Tibial artery (tissue), 4 donors: ENCODE results near the gene TTC7B.
A peak's percentile ranks its signal among the peaks of the same experiment; 100 is the strongest.

Source experiments
- DNase-seq, 2 donors: peaks; one replicate each; pipeline ENCODE4 v3.0.0-alpha.2; 2019
- H3K27ac ChIP-seq, 2 donors: fragments of 200-600 bp; sonication (generic) in 1 of 2; 1 replicate in 1 of 2; 2 replicates in 1 of 2; pipeline ENCODE4 v1.5.1; 2018 to 2019; ENCODE audit warnings: mild to moderate bottlenecking in 1 of 2
- H3K27me3 ChIP-seq, 2 donors: fragments of 200-600 bp; sonication (generic) in 1 of 2; one replicate each; pipeline versions ENCODE4 v1.5.1 to v1.6.0; 2016 to 2019
- H3K36me3 ChIP-seq, 3 donors: fragments of 200-600 bp; sonication (generic) in 2 of 3; one replicate each; pipeline ENCODE4 v1.5.1; 2016 to 2019; ENCODE audit warnings: mild to moderate bottlenecking in 2 of 3
- H3K4me1 ChIP-seq, 4 donors: fragments of 200-600 bp; sonication (generic) in 2 of 4; 1 replicate in 3 of 4; 2 replicates in 1 of 4; pipeline ENCODE4 v1.5.1; 2016 to 2019
- H3K4me3 ChIP-seq, 2 donors: fragments of 200-600 bp; sonication (generic) in 1 of 2; 1 replicate in 1 of 2; 2 replicates in 1 of 2; pipeline ENCODE4 v1.5.1; 2018 to 2019; ENCODE audit warnings: mild to moderate bottlenecking in 2 of 2
- H3K9me3 ChIP-seq, 3 donors: fragments of 200-600 bp; sonication (generic) in 1 of 3; one replicate each; pipeline ENCODE4 v1.5.1; 2016 to 2019
- CTCF ChIP-seq, 2 experiments: fragments of 200-600 bp in 1 of 2; fragments of 450-650 bp in 1 of 2; IDR thresholded peaks; one replicate each; pipeline ENCODE4 v1.5.1; 2017 to 2019; ENCODE audit warnings: antibody characterized with exemption in 2 of 2, mild to moderate bottlenecking in 1 of 2, moderate library complexity in 1 of 2
- intact Hi-C: fragments of 100-400 bp; cut with DNase I; formaldehyde crosslinking; loops from one replicate; pipeline ENCODE4 v1.15.0; 2023; ENCODE audit warnings: low total_unique reads

TTC7B gene

DNA sequence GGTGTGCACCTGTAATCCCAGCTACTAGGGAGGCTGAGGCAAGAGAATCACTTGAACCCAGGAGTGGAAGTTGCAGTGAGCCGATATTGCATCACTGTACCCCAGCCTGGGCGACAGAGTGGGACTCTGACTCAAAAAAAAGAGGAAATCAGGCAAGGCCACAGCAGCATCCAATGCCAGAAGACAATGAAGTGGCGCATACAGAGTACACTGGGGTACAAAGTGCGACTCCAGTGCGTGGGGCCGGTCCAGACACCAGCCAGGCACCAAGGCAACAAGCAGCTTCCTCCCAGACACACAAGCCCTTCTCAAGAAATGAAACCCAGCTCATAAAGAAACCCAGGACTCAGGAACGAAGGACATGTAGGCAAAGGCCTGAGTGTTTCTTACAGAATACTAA lies 28.2 kb downstream of the TTC7B start:
- peak in 1 of 2 donors; percentile 64 for DNase-seq
- Histone ChIP-seq H3K9me3 (no peaks in the 10 kb centered on the region), H3K27me3 (no peaks in the 10 kb centered on the region), H3K4me1 (no peaks in the 10 kb centered on the region), H3K27ac (no peak overlapping the region), H3K4me3 (no peak overlapping the region), H3K36me3 (peaks cover 0 to 24% (median 18%) of the 10 kb centered on the region in 3 donors)
- intact Hi-C loops = no loop called here
- TF ChIP-seq CTCF (IDR thresholded peaks at IDR 0.05) = no peak

- intact Hi-C loops = no loop called here
- H3K4me3 ChIP-seq = no peak overlapping the region
- no peaks in the 10 kb centered on the region for H3K4me1 ChIP-seq
- H3K36me3 ChIP-seq = peaks cover 0 to 44% (median 18%) of the 10 kb centered on the region in 3 donors
- no peaks in the 10 kb centered on the region for H3K9me3 ChIP-seq
- peak in 1 of 2 donors; percentile 50 for DNase-seq
- no peak overlapping the region for H3K27ac ChIP-seq
- H3K27me3 ChIP-seq = no peaks in the 10 kb centered on the region
- no peak for TF ChIP-seq CTCF (IDR thresholded peaks at IDR 0.05)
Measured at GRCh38 chr14:90785876-90786450, 30.3 kb downstream of the TTC7B start.

DNA sequence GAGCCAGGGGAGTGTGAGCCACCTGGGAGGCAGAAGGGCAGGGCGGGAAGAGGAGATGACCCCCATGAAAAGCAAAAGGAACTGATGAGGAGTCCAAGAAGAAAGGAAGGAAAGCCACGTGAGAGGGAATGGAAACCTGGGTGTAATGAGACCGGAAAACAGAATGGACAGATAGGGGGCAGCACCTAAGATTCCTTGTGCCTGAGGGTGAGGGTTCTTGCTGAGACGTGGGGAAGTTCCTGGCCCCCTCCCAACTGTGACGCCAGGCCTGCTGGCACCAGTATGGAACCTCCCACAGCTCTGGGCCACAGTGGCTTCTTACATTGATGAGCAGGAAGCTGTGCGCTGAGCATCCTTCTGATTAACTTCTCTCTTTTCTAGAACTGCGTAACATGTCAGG lies 30.8 kb downstream of the TTC7B start:
- no peak overlapping the region for H3K27ac ChIP-seq

DNA sequence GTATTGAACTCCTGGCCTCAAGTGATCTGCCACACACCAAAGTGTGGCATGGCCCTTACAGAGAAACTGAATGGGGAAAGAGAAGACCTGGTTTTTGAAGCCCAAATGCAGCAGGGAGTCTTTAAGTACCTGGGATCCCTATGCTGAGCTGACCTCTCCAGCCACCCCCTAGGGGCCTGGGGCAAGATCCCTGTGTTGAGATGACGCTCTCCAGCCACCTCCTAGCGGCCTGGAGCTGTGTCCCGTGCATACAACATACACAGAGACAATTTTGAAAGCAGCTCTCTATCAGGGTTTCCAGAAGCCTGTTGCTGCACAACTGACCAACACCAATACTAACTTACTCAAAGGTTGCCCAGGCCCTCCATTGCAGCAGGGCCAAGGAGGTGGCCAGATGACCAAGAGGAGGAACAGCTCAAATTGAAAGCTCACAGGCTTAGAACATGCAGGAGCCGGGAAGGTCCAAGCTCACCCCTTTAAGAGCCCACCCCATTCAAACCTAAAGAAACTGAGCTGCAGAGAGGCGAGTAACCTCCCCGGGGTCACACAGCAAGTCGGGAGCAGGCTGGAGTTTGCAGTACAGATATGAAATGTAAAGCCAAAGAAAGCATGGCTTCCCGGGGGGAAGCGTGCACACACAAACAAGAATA lies 31.5 kb downstream of the TTC7B start:
- no peaks in the 10 kb centered on the region for H3K27me3 ChIP-seq
- DNase-seq = peak in 1 of 2 donors; percentile 31
- peaks cover 0 to 55% (median 18%) of the 10 kb centered on the region in 3 donors for H3K36me3 ChIP-seq
- no peak overlapping the region for H3K4me3 ChIP-seq
- TF ChIP-seq CTCF (IDR thresholded peaks at IDR 0.05) = no peak
- H3K9me3 ChIP-seq = no peaks in the 10 kb centered on the region
- no peak overlapping the region for H3K27ac ChIP-seq
- H3K4me1 ChIP-seq = no peaks in the 10 kb centered on the region
- intact Hi-C loops = no loop called here

More for the DNA sequence above, 30.8 kb downstream of the TTC7B start:
- Histone ChIP-seq H3K4me3 (no peak overlapping the region), H3K9me3 (no peaks in the 10 kb centered on the region), H3K4me1 (no peaks in the 10 kb centered on the region), H3K27me3 (no peaks in the 10 kb centered on the region), H3K36me3 (peaks cover 0 to 49% (median 18%) of the 10 kb centered on the region in 3 donors)
- peak; percentile 42 to 61 for DNase-seq
- no peak for TF ChIP-seq CTCF (IDR thresholded peaks at IDR 0.05)
- intact Hi-C loops = no loop called here

DNA sequence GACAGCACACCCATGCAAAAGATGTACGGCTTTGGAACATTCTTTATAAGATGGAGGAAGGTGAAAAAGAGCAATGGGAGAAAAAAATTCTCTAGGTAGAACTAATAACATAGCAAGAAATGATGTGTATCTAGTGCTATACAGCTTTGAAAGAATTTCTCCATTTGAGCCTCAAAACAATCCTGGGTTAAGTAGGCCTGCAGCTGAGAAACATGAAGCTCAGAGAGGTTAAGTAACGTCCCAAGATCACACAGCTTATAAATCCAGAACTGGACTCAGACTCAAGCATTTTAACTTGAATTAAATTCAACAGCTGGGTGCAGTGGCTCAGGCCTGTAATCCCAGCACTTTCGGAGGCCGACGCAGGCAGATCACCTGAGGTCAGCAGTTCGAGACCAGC lies 32.9 kb downstream of the TTC7B start:
- intact Hi-C loops = no loop called here
- Histone ChIP-seq H3K9me3 (no peaks in the 10 kb centered on the region), H3K4me1 (no peaks in the 10 kb centered on the region), H3K36me3 (peaks cover 0 to 69% (median 18%) of the 10 kb centered on the region in 3 donors), H3K27ac (no peak overlapping the region), H3K27me3 (no peaks in the 10 kb centered on the region), H3K4me3 (no peak overlapping the region)
- TF ChIP-seq CTCF (IDR thresholded peaks at IDR 0.05) = no peak
- DNase-seq = peak in 1 of 2 donors; percentile 13
